ENCODE results near the gene CPNE7. TPM values are rescaled to one million over a fixed set of nuclear protein-coding genes. Genes with fewer than 3 reads are reported as not detected.

CPNE7 gene
- total and polyA plus RNA-seq, 2 of the 13 experiments (the other 11 are each of a cell fraction or from before 2014, with no cell fraction given): 0.59 TPM; not detected in 1

DNA sequence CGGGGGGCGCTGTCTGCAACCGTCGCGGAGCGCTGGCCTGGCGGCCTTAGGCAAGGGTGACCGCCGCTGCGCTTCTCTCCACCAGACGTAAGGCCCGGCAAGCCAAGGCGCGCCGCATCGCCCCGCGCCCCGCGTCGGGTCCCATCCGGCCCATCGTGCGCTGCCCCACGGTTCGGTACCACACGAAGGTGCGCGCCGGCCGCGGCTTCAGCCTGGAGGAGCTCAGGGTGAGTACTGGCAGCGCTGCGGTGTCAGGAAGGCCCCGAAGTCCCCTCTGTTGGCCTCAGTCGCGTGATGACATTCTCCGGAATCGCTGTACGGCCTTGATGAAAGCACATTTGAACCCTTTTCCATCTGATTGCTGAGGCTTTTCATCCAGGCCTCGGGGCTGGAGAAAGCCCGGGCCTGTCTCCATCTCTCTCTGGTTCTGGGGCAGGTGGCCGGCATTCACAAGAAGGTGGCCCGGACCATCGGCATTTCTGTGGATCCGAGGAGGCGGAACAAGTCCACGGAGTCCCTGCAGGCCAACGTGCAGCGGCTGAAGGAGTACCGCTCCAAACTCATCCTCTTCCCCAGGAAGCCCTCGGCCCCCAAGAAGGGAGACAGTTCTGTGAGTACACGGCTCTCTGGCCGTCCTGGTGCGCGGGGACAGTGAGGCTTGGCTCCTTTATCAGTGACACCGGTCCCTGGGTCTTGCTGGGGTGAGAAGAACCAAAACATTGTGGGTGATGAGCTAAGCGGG lies 14.2 kb upstream of the CPNE7 start (continued):
- TF ChIP-seq NONO (IDR thresholded peaks at IDR 0.05): no peak
- TF ChIP-seq NONO (CRISPR knock-in tag; conservative IDR thresholded peaks at IDR 0.05): 0 out of 2 replicates have a peak, but pooled peaks have one; percentile 17
- peak; percentile 87 for TF ChIP-seq ARID2 (CRISPR knock-in tag; IDR thresholded peaks at IDR 0.05; ENCODE audit: borderline replicate concordance)
- TF ChIP-seq ZNF235 (CRISPR knock-in tag; IDR thresholded peaks at IDR 0.05; ENCODE audit: borderline replicate concordance): peak; percentile 79; the same call in 1 of the 2 replicates
- TF ChIP-seq, protein P1, sequence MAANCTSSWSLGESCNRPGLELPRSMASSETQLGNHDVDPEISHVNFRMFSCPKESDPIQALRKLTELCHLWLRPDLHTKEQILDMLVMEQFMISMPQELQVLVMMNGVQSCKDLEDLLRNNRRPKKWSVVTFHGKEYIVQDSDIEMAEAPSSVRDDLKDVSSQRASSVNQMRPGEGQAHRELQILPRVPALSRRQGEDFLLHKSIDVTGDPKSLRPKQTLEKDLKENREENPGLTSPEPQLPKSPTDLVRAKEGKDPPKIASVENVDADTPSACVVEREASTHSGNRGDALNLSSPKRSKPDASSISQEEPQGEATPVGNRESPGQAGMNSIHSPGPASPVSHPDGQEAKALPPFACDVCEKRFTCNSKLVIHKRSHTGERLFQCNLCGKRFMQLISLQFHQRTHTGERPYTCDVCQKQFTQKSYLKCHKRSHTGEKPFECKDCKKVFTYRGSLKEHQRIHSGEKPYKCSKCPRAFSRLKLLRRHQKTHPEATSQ (CRISPR knock-in tag; IDR thresholded peaks at IDR 0.05; ENCODE audit: borderline replicate concordance): 0 out of 2 replicates have a peak, but pooled peaks have one; percentile 11
- TF ChIP-seq, protein P2, sequence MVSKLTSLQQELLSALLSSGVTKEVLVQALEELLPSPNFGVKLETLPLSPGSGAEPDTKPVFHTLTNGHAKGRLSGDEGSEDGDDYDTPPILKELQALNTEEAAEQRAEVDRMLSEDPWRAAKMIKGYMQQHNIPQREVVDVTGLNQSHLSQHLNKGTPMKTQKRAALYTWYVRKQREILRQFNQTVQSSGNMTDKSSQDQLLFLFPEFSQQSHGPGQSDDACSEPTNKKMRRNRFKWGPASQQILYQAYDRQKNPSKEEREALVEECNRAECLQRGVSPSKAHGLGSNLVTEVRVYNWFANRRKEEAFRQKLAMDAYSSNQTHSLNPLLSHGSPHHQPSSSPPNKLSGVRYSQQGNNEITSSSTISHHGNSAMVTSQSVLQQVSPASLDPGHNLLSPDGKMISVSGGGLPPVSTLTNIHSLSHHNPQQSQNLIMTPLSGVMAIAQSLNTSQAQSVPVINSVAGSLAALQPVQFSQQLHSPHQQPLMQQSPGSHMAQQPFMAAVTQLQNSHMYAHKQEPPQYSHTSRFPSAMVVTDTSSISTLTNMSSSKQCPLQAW (CRISPR knock-in tag; IDR thresholded peaks at IDR 0.05): peak; percentile 53; the same call in 1 of the 2 replicates
- no peak for TF ChIP-seq SMAD3 (CRISPR knock-in tag; IDR thresholded peaks at IDR 0.05)
- TF ChIP-seq ZSCAN22 (CRISPR knock-in tag; IDR thresholded peaks at IDR 0.05): peak; percentile 5; the same call in 1 of the 2 replicates
- TF ChIP-seq ARHGAP35 (CRISPR knock-in tag; IDR thresholded peaks at IDR 0.05; ENCODE audit: borderline replicate concordance): no peak

Data from HepG2 (cell line).